HL-60/S4 treated with retinoic acid at 250 ng/mL for 4 days and 3 days (cell line): ENCODE results near the gene SORL1.

Experiments
- in situ Hi-C: fragments of 300-500 bp; cut with MboI; formaldehyde crosslinking; loops from 2 replicates; pipeline ENCODE4 v1.7.0; 2022; ENCODE audit warnings: low sequenced_read_pairs

Gene SORL1

DNA sequence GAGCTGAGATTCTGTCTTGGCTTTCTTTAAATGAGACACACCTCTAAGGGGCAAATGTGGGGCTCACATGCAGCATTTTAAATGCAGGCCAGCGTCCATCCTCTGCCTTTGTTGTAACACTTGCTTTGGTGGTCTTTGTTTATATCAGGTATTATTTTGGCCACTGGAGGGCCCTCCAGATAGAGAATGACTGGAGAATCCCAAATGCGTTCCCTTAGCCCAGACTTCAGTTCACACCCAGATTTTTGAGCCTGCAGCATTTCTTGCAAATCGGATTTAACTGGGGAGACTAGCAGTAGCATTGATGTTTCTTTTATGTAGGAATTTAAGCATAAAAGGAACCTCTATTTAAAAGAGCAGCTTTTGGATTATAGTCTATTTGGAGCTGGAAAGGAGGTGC lies 200.9 kb downstream of the SORL1 start:
- in situ Hi-C loops: loop anchor here (10.0 to 25.0 kb wide), 2 partner anchors 559 to 852 kb away; no protein-coding TSS in a partner anchor

DNA sequence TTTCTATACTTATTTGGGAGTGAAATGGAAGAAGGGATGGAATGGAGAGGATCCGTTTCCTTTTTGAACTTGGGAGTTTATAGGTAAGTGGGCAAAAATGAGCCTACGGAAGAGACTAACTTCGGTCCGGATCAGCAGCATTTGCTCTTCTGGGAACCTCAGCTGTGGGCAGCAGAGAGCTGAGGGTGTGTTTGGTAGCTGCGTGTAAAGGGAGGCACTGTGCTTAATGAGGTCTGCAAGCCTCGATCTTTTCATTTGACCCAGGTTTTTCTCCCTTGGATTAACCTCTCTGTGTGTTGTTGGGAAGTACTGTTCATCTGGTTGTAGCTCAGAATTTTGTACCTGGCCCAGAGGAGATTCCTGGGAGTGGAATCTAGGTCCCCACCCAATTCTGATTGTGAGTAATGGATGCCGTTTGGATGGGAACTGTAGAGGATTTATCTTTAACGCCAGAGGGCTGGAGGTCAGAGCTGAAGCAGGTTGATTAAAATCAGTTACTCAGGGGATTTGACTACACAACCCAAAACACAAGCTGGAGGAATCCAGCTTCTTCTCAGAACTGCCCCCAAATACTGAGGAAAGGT lies 202.2 kb downstream of the SORL1 start:
- in situ Hi-C loops: loop anchor here (10.0 to 25.0 kb wide), 2 partner anchors 558 to 850 kb away; no protein-coding TSS in a partner anchor

GRCh38 chr11:121654843-121655536 lies 202.9 kb downstream of the SORL1 start:
- in situ Hi-C loops: loop anchor here (10.0 to 25.0 kb wide), 2 partner anchors 557 to 850 kb away; no protein-coding TSS in a partner anchor

GRCh38 chr11:121655537-121656327 lies 203.6 kb downstream of the SORL1 start:
- in situ Hi-C loops: loop anchor here (10.0 to 25.0 kb wide), 2 partner anchors 557 to 849 kb away; no protein-coding TSS in a partner anchor

GRCh38 chr11:121656328-121657090 lies 204.4 kb downstream of the SORL1 start:
- in situ Hi-C loops: loop anchor here (10.0 to 25.0 kb wide), 2 partner anchors 556 to 848 kb away; no protein-coding TSS in a partner anchor

- in situ Hi-C loops: loop anchor here (10.0 to 25.0 kb wide), 2 partner anchors 555 to 848 kb away; no protein-coding TSS in a partner anchor
These were observed 205.0 kb downstream of the SORL1 start for GRCh38 chr11:121657146-121657545.

DNA sequence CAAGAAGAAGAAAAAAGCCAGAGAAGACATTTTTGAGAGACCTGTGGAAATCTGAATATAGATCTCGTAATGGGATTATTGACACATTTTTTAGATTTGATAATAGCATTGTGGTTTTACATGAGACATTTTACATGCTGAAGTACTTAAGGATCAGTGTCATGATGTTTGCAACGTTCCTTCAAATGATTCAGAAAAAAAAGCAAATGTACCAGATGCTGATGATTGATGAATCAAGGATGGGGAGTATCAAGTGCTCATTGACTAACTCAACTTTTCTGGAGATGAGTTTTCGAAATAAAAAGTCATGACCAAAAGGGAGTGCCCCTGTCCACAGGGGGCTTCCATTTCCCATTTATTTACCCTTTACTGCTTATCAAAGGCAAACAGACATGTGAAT lies 207.7 kb downstream of the SORL1 start:
- in situ Hi-C loops: loop anchor here (10.0 to 25.0 kb wide), 2 partner anchors 552 to 845 kb away; no protein-coding TSS in a partner anchor

DNA sequence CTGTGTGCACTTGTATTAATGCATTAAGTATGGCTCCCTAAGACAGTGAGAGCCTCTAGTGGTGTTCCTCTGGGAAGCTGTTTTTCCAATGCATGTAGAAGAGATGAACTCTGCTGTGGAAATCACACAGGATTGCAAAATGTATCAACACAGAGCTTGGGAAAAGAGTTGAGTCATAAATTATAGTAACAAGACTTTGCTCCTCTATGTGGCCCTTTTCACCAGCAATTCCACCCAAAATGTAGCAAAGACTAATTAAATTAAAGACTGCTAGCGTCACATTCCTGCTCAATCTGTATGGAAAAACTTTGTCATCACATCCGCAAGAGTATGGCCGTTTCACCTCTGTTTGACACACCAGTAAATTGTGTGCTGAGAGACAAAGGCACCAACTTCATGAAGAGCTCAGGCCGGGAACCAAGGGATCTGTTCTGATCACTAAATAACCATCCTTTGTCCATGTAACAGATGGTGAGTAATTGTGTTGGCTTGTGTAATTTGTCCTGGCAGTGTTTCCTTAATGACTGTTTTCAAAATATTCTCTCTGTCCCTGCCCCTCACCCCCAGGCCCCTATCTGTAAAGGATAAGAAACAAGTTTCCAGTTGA lies 209.9 kb downstream of the SORL1 start:
- in situ Hi-C loops: loop anchor here (25.0 kb wide), 1 partner anchor 550 kb away; no protein-coding TSS in a partner anchor

DNA sequence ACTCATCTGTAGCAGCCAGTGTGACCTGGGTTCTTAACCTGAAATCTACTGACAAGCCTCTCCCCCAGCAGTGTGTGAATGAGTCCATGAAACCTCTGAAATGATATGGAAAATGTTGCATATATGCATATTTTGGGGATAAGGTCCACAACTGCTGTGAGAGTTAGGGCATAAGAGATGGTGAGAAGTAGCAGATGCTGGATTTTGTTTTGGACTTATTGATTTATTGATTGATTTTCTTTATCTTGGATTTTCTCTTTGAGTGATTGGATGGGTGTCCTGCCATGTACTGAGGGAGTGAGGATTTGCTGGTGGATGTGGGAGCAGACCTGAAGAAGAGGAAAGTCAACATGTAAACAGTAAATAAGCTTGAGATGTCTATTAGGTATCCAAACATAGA lies 212.0 kb downstream of the SORL1 start:
- in situ Hi-C loops: loop anchor here (25.0 kb wide), 1 partner anchor 548 kb away; no protein-coding TSS in a partner anchor

DNA sequence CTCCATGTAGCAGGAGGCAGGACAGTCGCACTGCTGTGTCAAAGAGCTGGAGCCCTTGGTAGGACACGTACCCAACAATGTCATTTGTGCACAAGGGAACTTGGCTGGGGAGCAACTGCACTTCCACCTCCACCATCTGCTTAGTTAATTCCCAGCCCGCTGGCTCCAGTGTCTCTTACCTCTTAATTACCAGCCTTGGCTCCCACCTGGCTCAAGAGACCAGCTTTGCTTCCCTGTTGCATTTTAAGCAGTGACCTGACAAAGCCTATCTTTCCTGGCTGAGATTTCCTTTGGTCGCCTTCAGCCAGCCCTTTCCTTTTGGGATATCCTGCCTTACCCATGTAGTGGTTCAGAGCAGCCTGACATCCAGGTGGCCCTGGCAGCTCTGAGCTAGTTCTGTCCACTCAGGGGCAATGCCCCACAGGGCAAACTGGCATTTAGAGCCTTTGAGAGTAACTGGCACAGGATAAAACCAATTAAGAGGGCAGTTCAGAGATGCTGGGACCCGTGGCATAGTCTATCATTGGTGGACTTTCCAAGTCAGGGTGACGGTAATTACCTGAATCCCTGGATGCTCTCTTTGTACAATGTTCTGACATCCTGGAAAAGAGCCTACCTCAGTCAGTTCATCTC lies 213.2 kb downstream of the SORL1 start:
- in situ Hi-C loops: loop anchor here (25.0 kb wide), 1 partner anchor 547 kb away; no protein-coding TSS in a partner anchor

DNA sequence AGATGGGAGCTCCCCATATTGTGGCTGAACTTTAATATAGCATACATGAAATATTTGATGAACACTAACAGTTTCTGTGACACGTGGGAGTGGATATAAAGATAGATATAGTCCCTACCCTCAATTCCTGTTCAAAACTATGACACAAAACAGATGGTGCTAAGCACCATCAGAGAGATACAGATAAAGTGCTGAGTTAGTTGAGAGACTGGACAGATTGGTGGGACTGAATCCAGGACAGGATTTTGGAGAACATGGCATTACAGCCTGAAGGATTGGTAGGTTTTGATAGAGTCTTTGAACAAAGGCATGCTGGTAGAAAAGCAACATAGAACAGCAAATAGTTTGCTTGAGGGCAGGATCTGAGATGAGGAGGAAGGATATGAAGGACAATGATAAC lies 215.7 kb downstream of the SORL1 start:
- in situ Hi-C loops: loop anchor here (25.0 kb wide), 1 partner anchor 544 kb away; no protein-coding TSS in a partner anchor

DNA sequence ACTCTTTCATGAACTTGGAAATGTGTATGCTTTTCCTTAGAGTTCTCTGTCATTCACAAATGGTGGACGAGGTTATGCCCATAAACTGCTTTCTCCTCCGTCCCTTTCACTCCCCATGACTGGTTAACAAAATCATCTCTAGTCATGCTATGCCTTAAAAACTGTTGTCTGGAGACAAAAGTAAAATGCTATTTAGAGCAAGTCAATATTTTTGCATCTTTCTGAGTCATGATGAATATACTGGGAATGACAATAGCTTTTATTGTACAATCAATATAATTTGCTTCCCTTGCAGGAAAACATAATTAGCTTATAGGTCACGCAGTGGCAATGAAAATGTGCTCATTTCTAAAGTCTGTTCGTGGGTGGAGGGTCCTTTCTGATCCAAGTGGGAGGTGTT lies 217.3 kb downstream of the SORL1 start:
- in situ Hi-C loops: loop anchor here (25.0 kb wide), 1 partner anchor 543 kb away; no protein-coding TSS in a partner anchor

GRCh38 chr11:121670266-121670665 lies 218.2 kb downstream of the SORL1 start:
- in situ Hi-C loops: loop anchor here (25.0 kb wide), 1 partner anchor 542 kb away; no protein-coding TSS in a partner anchor

GRCh38 chr11:121670805-121671282 lies 218.7 kb downstream of the SORL1 start:
- in situ Hi-C loops: loop anchor here (25.0 kb wide), 1 partner anchor 541 kb away; no protein-coding TSS in a partner anchor

GRCh38 chr11:121671283-121672168 lies 219.4 kb downstream of the SORL1 start:
- in situ Hi-C loops: loop anchor here (25.0 kb wide), 1 partner anchor 541 kb away; no protein-coding TSS in a partner anchor

- in situ Hi-C loops: loop anchor here (25.0 kb wide), 1 partner anchor 539 kb away; no protein-coding TSS in a partner anchor
These were observed 220.7 kb downstream of the SORL1 start for GRCh38 chr11:121672630-121673487.
